ENCODE data around the gene HIVEP3.

Gene HIVEP3

DNA sequence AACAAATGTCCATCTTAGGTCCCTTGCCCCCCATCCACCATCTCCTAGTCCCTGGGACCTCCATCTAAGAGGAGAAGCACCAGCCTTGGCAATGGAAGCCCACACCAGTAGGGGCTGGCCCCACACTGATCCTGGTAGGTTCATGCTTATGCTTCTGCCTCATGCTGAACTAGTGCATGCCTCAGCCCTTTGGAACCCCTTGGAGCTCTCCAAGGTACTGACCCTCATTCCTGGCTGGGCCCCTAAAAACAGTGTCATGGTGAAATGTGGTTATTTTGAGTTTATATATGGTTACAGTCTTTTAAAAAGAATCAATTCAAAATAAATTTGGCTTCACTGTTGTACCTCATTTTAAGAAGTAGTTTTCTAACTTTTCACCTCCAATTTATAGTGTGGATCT lies 108.3 kb downstream of the HIVEP3 start:
- Mint-ChIP-seq H3K27ac (no peak overlapping the region), H3K4me3 (no peak overlapping the region), H3K9me3 (no peaks in the 10 kb centered on the region), H3K27me3 (ENCODE audit: low read depth) (peaks cover 11% of the 10 kb centered on the region), H3K36me3 (ENCODE audit: low read depth) (no peaks in the 10 kb centered on the region), H3K4me1 (peaks cover 4% of the 10 kb centered on the region)
- no peak for TF ChIP-seq CTCF (IDR thresholded peaks at IDR 0.05; ENCODE audit: unreplicated experiment in 3 of 3)

DNA sequence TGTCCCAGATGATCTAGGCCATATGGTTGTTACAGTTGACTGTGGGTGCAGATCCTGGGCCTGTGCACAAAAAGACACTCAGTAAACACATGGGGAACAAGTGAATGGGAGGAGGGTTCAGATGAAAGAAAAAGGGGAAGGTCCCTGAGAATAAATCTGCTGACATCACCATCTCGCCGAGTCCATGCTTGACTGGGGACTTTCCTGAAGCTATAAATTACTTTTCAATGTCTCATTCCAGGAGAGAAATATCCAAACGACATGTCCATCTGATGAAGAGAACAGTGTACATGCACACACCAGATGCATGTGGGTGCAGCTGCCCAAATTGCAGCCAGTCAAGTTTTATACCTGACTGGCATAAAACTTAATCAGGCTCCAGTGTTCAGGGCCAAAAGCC lies 109.0 kb downstream of the HIVEP3 start:
- peaks cover 4% of the 10 kb centered on the region for H3K4me1 Mint-ChIP-seq
- no peak for TF ChIP-seq CTCF (IDR thresholded peaks at IDR 0.05; ENCODE audit: unreplicated experiment in 3 of 3)
- H3K27ac Mint-ChIP-seq: no peak overlapping the region
- H3K27me3 Mint-ChIP-seq (ENCODE audit: low read depth): peaks cover 11% of the 10 kb centered on the region
- no peaks in the 10 kb centered on the region for H3K36me3 Mint-ChIP-seq (ENCODE audit: low read depth)
- no peak overlapping the region for H3K4me3 Mint-ChIP-seq
- no peaks in the 10 kb centered on the region for H3K9me3 Mint-ChIP-seq

DNA sequence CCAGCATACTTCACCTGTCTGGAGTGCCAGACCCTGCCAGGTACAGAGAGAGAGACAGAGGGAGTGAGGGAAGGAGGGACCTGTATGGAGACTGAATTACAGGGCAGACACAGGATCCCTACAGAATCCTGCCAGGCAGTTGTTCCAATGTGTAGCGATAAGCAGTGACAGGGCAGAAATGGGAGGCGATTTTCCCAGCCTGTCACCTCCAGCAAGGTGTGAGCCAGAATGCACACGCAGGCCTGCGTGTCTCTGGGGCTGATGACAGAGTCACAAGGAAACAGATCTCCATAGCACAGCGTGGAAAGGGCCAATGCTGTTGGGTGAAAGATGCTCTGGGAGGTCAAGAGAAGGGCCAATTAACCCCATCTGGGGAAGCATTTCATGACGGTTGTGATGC lies 111.3 kb downstream of the HIVEP3 start:
- no peak for TF ChIP-seq CTCF (IDR thresholded peaks at IDR 0.05; ENCODE audit: unreplicated experiment in 3 of 3)
- H3K36me3 Mint-ChIP-seq (ENCODE audit: low read depth): no peaks in the 10 kb centered on the region
- H3K27me3 Mint-ChIP-seq (ENCODE audit: low read depth): peaks cover 15% of the 10 kb centered on the region
- H3K27ac Mint-ChIP-seq: no peak overlapping the region
- H3K4me3 Mint-ChIP-seq: no peak overlapping the region
- peaks cover 9% of the 10 kb centered on the region for H3K4me1 Mint-ChIP-seq
- H3K9me3 Mint-ChIP-seq: no peaks in the 10 kb centered on the region

DNA sequence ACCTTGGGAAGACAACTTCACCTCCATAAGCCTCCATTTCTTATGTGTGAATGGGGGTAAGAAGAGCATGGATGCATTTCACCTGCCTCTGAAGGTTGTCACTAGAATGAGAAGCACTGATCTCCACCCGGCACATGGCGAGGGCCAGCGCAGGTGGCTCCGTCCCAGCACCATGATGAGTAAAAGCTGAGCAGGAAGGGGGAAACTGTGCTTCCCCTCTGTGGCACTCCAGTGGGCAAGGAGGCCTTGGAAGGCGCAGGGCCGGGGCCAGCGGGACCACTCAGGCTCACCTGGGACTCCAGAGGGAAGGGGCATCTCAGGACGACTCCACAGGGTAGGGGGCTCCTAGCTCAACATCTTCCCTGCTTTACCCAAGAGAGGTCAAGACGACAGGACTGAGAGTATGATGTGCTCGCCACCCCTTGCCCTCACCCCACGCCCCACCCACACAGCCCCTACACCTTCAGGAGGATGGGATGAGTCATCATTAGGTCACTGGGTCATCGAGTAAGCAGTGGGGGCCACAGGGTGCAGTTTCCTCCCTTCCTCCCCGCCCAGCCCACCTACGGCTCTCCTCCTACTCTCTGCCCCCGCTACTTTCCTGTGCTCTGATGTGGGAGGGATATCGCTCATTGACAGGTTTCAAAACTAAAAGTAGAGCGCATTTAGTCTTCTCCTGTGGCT lies 112.1 kb downstream of the HIVEP3 start:
- TF ChIP-seq CTCF (IDR thresholded peaks at IDR 0.05; ENCODE audit: unreplicated experiment in 3 of 3): no peak
- Mint-ChIP-seq H3K4me1 (peaks cover 5% of the 10 kb centered on the region), H3K27me3 (ENCODE audit: low read depth) (peaks cover 15% of the 10 kb centered on the region), H3K36me3 (ENCODE audit: low read depth) (no peaks in the 10 kb centered on the region), H3K27ac (no peak overlapping the region), H3K9me3 (no peaks in the 10 kb centered on the region), H3K4me3 (no peak overlapping the region)

DNA sequence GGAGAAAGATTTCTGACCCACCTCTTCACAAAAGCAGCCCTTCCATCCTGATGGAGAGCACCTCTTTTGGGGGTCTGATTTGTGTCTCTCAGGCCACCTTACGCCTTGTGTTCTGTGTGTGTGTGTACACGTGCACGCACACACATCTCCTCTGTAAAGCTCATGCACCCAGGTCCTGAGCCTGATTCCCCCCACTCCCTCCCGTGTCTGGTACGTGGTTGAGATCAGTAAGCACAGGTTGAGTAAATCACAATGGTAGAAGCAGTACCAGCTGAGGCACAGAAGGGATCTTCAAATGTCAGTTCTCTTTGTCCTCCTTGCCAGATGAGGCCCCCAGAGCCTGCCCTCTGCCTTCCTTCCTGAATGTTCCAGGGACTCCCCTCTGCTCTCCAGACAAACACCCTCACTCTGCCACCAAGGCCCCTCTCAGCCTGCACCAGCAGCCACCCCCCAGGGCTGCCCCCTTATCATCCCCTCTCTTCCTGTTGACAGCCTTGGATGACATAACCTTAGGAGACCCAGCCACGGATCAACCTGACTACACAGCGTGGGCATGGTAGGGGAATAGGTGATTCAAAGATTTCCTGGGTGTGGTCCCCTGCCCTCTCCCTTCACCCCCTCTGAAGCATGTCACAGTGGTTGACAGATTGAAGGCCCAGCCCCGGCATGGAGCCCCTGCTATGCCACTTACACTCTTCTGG lies 112.8 kb downstream of the HIVEP3 start:
- H3K4me1 Mint-ChIP-seq: peaks cover 6% of the 10 kb centered on the region
- H3K27ac Mint-ChIP-seq: no peak overlapping the region
- no peaks in the 10 kb centered on the region for H3K36me3 Mint-ChIP-seq (ENCODE audit: low read depth)
- peaks cover 12% of the 10 kb centered on the region for H3K27me3 Mint-ChIP-seq (ENCODE audit: low read depth)
- no peak for TF ChIP-seq CTCF (IDR thresholded peaks at IDR 0.05; ENCODE audit: unreplicated experiment in 3 of 3)
- H3K4me3 Mint-ChIP-seq: no peak overlapping the region
- no peaks in the 10 kb centered on the region for H3K9me3 Mint-ChIP-seq

DNA sequence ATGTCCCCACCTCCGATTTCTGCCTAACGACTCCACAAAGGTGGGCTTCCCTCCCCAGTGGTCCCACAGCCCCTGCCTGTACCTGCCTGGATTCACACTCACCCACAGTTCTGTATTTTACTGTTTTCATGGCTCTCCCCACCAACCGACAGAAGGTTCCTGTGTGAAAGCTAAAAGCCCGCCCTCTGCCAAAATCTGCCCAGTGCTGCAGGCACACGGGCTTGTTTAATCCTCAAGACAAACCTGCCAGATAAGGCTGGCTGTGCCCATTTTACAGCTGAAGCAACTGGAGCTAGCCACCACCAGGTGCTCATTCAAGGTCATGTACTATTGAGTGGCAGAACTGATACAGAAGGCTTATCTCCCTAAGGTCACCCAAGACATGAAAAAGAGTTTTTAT lies 114.5 kb downstream of the HIVEP3 start:
- peaks cover 9% of the 10 kb centered on the region for H3K27me3 Mint-ChIP-seq (ENCODE audit: low read depth)
- peaks cover 20% of the 10 kb centered on the region for H3K4me1 Mint-ChIP-seq
- H3K4me3 Mint-ChIP-seq: no peak overlapping the region
- H3K36me3 Mint-ChIP-seq (ENCODE audit: low read depth): no peaks in the 10 kb centered on the region
- H3K9me3 Mint-ChIP-seq: no peaks in the 10 kb centered on the region
- no peak overlapping the region for H3K27ac Mint-ChIP-seq
- no peak for TF ChIP-seq CTCF (IDR thresholded peaks at IDR 0.05; ENCODE audit: unreplicated experiment in 3 of 3)

Measured in nephron (organoid).